ENCODE data around the gene COX7B2. TPM values are rescaled to one million over a fixed set of nuclear protein-coding genes. Genes with fewer than 3 reads are reported as not detected.

COX7B2 gene
- polyA plus RNA-seq, 4 donors = not detected

DNA sequence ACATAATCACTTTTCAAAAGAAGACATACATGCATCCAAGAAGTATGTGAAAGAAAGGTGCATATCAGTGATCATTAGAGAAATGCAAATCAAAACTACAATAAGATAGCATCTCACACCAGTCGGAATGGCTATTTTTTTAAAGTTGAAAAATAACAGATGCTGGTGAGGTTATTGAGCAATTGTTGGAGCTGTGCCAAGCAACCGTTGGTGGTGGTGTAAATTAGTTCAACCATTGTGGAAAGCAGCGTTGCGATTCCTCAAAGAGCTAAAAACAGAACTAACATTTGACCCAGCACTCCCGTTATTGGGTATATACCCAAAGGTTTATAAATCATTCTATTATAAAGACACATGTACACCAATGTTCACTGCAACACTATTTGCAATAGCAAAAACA is 14.2 kb downstream of the COX7B2 start:
- no peak for DNase-seq (ENCODE audit: low read depth in 4 of 4, low spot score in 2 of 4)

DNA sequence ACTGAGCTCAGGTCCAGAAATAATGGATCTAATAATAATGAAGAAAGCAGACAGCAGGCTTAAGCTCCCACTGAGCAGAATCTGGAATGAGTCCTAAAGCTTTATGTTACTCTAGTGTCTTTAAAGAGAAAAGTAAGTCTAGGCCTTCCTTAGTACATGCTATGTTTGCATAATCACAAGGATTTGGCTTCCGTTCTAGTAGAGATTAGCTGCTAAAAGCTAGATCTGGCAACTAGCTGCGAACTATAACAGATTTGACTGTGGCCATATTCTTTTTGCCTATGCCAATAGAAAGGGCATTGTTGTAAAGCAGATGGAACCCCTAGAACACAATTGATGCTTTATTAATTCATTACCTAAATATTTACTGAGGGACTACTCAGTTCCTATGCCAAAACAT is 19.0 kb downstream of the COX7B2 start:
- no peak for DNase-seq (ENCODE audit: low read depth in 4 of 4, low spot score in 2 of 4)

DNA sequence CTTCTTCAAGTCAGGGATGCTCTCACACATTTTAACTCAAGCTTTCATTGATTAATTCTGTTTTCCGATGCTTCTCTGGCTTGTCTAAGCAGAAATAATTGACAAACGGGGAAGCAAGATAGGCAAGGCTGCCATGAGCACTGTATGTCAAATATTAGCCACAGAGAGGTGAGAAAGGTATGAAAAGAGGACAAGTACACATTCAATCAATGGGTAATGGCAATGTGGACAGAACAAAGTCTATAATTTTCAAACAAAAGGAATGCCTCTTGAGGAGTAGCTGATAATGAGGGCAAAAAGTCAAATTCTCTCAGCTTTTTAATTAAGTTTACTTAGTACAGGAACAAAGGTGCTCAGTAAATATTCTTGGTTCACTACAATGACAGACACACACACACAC is 19.6 kb downstream of the COX7B2 start:
- DNase-seq (ENCODE audit: low read depth in 4 of 4, low spot score in 2 of 4) = no peak

DNA sequence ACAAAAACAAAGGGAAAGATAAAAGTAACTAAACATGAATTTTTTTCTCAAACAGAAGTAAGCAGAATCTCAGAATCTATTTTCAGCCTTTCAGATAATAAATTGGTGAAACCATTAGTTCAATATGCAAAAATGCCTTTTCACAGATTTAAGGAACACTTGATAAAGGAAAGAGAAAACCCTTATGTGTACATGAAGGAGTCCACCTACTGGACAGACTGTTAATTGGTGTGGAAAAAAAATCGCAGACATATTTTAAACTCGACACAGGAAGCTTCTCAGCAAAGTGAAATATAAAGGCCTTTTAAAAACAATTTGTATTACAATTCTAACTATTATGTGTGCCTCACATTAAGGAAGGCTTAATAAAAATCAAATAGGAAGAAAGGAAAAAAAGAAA is 22.3 kb downstream of the COX7B2 start:
- DNase-seq (ENCODE audit: low read depth in 4 of 4, low spot score in 2 of 4) = no peak

DNA sequence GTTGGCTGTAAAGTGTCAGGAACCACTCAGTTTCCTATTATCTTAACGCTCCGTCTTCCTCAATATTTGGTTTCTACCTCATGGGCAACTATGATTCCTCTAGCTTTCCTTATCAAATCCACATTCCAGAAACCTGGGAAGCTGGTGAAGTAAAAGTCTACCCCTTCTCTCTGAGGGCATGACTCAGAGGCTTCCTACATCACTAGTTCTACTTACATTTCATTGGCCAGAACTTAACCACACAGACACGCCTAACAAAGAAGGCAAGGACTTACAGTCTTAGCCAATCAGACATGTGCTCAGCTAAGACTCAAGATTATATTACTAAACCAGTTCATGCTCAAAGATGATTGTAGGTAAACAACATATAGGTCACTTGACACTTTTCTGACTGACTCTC is 30.4 kb downstream of the COX7B2 start:
- DNase-seq (ENCODE audit: low read depth in 4 of 4, low spot score in 2 of 4) = no peak

DNA sequence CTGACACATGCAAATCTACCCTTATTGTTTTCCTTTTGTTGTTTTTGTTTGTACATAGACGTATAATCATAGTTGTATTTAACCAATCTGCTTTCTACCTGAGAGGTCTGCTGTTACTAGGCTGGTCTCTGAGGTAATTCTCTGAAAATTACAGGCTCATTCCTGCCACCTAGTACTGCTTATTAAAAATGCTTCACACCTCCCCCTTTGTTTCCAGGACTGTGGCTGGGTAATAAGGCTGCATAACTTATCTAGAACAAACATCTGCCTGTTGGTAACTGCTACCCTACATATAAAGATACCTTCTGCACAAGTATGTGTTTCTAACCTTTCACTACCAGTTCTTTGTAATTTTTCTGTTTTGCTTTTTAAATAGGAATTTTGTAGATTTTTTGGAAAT is 34.2 kb downstream of the COX7B2 start:
- DNase-seq (ENCODE audit: low read depth in 4 of 4, low spot score in 2 of 4) = no peak

DNA sequence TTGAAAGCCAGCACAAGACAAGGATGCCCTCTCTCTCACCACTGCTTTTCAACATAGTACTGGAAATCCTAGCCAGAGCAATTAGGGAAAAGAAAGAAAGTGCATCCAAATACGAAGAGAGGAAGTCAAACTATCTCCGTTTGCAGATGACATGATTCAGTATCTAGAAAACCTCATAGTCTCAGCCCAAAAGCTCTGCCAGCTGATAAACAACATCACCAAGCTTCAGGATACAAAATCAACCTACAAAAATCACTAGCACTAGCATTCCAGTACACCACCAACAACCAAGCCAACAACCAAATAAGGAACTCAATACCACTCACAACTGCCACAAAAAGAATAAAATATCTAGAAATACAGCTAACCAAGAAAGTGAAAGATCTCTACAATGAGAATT is 38.6 kb downstream of the COX7B2 start:
- DNase-seq (ENCODE audit: low read depth in 4 of 4, low spot score in 2 of 4) = no peak

DNA sequence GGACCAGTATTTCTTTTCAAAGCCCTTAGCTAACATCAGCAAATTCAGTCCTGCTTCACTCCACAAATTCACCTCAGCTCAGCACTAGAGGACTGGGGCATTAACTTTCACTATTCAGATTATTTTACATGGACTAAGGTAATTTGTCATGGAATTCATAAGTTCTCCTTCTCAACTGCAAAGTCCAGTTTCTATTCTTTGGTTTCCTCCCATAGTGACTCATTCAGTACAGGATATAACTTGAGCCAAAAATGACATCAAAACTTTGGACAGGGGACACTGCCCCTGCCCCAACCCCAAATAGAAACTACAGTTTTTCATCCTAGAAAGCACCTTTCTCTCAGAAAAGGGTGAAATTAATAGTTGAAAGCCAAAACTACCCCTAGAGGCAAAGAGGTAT is 52.7 kb downstream of the COX7B2 start:
- no peak for DNase-seq (ENCODE audit: low read depth in 4 of 4, low spot score in 2 of 4)

DNA sequence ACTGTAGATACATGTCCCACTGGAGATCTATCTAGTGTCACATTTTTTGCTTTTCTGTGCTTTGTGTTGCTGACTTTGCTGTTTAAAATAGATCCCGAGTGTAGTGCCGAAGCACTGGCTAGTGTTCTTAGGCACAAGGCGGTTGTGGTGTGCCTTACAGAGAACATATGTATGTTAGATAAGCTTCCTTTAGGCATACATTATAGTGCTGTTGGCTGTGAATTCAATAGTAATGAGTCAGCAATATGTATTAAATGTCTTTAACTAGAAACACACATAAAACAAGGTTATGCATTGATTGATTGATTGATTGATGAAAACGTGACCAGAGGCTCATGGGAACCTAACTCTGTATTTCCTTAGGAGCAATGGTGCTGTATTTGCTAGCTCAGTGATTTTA is 56.2 kb downstream of the COX7B2 start:
- no peak for DNase-seq (ENCODE audit: low read depth in 4 of 4, low spot score in 2 of 4)

DNA sequence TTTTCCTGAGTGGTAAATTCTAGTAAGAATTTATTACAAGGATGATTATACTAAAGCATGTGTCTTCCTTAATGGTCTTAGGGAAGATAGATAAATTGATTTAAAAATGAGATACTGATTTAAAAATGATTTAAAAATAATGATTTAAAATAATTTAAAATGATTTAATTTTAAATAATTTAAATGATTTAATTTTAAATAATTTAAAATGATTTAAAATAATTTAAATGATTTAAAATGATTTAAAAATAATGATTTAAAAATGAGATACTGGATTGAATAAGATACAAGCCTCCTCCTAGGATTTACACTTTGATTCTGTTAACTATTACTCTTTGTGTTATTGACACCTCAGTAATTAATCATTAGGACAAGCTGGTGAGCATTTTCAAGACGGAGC is 59.0 kb downstream of the COX7B2 start:
- DNase-seq (ENCODE audit: low read depth in 4 of 4, low spot score in 2 of 4) = no peak

DNA sequence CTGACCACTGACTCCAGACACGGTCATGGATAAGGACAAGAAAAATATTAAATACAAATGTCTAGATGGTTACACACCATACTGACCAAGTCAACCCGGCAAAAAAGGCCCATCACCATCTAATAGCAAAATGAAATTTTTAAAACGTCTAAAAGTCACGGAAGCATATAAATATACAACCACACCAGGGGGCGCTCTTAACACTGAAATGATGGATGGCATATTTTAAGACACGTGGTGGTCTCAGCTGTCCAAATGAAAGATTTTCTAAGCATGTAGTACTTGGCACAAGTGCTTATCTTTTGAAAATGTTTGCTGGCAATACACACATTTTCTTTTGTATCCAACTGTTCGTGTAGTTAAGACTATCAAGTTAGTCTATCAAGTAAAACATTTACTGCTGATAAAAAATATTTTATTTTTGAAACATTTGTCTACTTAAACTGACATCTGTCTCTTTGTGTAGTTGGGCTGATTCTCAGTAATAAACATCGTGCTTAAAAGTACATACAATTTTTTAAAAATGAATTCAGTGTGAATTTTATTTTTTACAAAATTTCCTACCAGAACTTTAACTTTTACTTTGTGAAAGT is 64.6 kb downstream of the COX7B2 start:
- peak in 2 of 4 donors; percentile 18 to 38 for DNase-seq (ENCODE audit: low read depth in 4 of 4, low spot score in 2 of 4)

DNA sequence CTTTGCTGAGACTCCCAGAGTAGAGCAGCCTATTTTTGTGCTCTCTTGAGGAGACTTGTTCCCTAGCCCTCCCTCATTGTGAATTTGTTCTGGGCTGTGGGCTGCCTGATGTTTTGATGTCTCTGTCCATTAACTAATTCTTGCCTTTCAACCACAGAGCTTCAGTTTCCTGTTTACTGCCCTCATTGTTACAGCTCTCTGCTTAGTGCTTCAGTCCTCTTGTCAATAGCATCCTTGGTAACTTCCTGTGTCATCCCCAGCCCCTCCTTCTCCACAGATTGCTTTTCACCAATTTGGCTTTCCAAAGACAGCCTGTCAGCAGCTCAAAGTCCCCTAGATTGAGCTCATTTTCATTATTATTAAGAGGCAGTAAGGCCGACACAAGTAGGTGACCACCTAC is 69.9 kb downstream of the COX7B2 start:
- DNase-seq (ENCODE audit: low read depth in 4 of 4, low spot score in 2 of 4) = no peak

DNA sequence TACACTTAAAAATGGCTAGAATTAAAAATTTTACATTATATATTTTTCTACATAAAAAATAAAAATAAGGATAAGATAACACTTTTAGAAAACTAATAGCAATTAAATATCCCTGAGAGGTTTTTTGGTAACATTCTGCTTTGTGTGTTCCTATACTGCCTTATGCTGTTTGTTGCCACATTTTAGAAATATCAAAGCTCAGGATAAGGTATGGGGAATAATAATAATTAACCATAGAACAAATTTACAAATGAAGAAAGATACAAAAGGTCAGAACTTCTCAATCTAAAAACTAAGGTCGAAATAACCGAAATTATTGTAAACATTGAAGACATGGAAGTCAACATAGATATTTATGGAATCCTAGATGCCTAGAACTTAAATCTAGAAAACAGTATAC is 71.4 kb downstream of the COX7B2 start:
- no peak for DNase-seq (ENCODE audit: low read depth in 4 of 4, low spot score in 2 of 4)

DNA sequence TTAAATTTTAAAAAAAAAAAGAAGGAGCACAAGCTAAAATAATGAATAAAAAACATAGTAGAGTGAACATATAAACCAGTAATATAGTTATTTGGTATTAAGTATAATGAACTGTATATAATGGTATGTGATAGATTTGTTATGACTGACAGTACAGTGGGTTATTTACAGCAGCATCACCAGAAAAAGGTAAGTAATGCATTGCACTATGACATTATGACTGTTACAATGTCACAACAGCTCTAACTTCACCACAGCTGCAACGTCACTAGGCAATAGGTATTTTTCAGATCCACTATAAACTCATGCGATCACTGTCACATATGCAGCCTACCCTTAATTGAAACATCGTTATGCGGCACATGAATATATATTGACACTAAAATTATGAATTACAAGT is 72.5 kb downstream of the COX7B2 start:
- no peak for DNase-seq (ENCODE audit: low read depth in 4 of 4, low spot score in 2 of 4)

DNA sequence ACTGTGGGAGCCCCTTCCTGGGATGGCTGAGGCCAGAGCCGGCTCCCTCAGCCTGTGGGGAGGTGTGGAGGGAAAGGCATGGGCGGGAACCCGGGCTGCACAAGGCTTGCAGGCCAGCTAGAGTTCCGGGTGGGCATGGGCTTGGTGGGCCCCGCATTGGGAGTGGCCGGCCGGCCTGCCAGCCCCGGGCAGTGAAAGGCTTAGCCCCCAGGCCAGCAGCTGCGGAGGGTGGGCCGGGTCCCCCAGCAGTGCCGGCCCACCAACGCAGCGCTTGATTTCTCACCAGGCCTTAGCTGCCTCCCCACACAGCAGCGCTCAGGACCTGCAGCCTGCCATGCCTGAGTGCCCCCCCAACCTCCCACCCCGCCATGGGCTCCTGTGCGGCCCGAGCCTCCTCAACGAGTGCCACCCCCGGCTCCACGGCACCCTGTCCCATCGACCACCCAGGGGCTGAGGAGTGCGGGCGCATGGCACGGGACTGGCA is 78.0 kb downstream of the COX7B2 start:
- DNase-seq (ENCODE audit: low read depth in 4 of 4, low spot score in 2 of 4) = no peak

DNA sequence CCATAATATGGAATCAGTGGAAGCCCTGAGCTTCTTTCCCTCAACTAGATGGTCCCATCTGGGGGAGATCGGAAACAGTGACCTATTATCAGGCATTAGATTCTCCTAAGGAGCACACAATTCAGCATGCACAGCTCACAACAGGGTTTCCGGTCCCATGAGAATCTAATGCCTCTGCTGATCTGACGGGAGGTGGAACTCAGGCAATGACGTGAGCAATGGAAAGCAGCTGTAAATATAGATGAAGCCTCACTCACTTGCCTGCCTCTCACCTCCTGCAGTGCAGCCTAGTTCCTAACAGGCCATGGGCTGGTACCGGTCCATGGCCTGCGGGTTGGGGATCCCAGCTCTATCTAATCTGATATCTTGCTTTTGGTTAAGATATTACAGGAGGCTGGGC is 88.9 kb downstream of the COX7B2 start:
- no peak for DNase-seq (ENCODE audit: low read depth in 4 of 4, low spot score in 2 of 4)

DNA sequence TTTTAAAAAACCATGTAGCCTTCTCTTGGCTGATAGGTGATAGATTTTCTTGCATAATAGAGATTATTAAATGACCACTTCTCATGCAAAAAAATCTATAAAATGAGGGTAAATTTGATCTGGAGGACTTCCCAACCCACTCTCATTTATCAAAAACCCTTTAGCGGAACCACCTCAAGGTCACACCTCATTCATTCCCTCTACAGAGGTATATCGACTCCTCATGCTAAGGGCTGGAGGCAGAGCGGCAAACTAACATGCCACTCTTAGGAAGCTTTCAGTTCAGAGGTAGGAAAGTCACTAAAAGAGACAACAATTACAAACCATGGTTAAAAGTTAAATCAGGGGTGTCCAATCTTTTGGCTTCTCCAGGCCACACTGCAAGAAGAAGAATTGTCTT is 90.0 kb downstream of the COX7B2 start:
- DNase-seq (ENCODE audit: low read depth in 4 of 4, low spot score in 2 of 4) = no peak

DNA sequence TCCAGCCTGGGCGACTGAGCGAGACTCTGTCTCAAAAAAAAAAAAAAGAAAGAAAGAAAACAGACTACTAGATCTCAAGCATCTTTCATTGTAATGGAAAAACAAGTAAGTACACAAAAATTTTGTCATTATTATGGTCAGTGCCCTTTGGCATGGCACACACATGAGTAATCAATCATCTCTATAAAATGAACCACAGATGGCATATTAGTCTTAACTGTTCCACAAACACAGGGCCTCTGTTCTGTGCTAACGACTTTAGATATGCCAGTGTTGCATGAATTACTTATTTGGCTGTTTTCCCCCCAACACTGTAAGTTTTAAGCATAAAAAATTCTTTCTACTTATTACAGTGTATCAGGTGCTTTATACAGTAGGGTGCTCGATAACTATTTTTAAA is 90.4 kb downstream of the COX7B2 start:
- DNase-seq (ENCODE audit: low read depth in 4 of 4, low spot score in 2 of 4) = no peak

DNA sequence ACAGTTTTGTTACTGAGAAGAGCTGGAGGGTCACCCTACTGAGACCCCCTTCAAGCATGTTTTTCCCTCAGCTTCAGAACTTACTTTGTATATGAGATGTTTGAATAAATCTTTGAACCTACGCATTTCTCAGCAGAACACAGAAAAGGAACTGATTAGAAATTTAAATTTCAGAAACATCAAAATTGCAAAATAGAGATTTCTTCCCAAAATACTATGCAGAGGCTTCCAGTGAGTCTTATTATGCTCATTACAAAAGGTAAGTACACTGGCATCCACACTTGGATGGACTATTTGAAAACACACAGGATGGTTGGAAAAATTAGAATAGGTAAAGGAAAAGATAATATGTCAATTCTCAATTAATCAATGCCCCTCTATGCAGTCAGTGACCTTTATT is 91.2 kb downstream of the COX7B2 start:
- DNase-seq (ENCODE audit: low read depth in 4 of 4, low spot score in 2 of 4) = no peak

DNA sequence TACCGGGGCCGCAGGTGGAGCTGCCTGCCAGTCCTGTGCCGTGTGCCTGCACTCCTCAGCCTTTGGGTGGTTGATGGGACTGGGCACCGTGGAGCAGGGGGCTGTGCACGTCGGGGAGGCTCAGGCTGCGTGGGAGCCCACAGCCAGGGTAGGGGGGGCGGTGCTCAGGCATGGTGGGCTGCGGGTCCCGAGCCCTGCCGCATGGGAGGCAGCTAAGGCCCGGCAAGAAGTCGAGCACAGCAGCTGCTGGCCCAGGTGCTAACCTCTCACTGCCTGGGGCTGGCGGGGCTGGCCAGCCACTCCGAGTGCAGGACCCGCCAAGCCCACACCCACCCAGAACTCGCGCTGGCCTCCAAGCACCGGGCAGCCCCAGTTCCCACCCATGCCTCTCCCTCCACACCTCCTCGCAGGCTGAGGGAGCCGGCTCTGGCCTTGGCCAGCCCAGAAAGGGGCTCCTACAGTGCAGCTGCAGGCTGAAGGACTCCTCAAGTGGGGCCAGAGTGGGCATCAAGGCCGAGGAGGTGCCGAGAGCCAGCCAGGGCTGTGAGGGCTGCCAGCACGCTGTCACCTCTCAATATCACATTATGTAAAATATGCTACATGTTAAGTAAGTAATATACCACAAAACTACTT is 104.1 kb downstream of the COX7B2 start:
- no peak for DNase-seq (ENCODE audit: low read depth in 4 of 4, low spot score in 2 of 4)

DNA sequence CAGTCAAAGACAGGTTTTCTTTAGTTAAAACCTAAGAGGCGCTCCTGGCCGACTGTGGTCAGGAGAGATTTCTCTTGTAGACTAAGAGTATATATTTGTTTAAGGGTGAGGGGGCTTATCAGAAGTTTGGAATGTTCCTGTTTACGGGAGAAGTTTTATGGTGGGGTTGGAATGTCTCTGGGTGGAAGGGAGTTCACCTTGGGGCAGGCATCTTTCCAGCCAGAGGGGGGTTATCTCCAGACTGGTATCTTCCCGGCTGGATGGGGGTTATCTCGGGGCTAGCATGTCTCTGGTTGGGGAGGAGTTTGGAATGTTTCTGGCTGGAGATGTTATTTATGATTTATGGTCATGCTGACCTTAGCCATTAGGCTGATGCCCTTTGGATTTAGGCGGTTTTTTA is 116.0 kb downstream of the COX7B2 start:
- DNase-seq (ENCODE audit: low read depth in 4 of 4, low spot score in 2 of 4) = no peak

DNA sequence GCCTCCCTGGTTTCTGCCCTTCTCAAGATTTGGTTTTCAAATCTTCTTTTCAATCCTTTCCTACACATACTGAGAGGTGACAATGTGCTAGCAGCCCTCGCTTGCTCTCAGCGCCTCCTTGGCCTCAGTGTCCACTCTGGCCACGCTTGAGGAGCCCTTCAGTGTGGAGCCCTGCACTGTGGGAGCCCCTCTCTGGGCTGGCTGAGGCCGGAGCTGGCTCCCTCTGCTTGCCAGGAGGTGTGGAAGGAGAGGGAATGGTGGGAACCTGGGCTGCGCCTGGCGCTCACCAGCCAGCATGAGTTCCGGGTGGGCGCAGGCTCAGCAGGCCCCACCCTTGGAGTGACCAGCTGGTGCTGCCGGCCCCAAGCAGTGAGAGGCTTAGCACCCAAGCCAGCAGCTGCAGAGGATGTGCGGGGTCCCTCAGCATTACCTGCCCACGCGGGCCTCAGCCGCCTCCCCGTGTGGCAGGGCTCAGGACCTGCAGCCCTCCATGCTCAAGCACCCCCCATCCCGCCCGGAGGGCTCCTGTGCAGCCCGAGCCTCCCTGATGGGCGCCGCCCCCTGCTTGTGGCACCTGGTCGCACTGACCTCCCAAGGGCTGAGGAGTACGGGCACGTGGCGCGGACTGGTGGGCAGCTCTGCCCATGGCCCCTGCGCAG is 127.5 kb downstream of the COX7B2 start:
- DNase-seq (ENCODE audit: low read depth in 4 of 4, low spot score in 2 of 4) = no peak
